Upper lobe of right lung (tissue), 1 donor: ENCODE results near the gene HOXC11. TPM values are rescaled to one million over a fixed set of nuclear protein-coding genes. Genes with fewer than 3 reads are reported as not detected.
A peak's percentile ranks its signal among the peaks of the same experiment; 100 is the strongest.

Experiments used
- ATAC-seq: fragments of 200-7000 bp; cut with Tn5 transposase; one replicate; pipeline ENCODE4 v1.9.1; 2020; ENCODE audit warnings: mild to moderate bottlenecking, moderate library complexity
- DNase-seq: peaks from one replicate; pipeline ENCODE4 v3.0.0-alpha.2; 2020
- H3K27ac ChIP-seq: fragments of 200-600 bp; one replicate; pipeline ENCODE4 v1.8.0; 2022
- H3K27me3 ChIP-seq: fragments of 200-600 bp; one replicate; pipeline ENCODE4 v1.8.0; 2022; ENCODE audit warnings: mild to moderate bottlenecking
- H3K36me3 ChIP-seq: fragments of 200-600 bp; one replicate; pipeline ENCODE4 v1.8.0; 2022
- H3K4me1 ChIP-seq: fragments of 200-600 bp; one replicate; pipeline ENCODE4 v1.8.0; 2022
- H3K4me3 ChIP-seq: fragments of 200-600 bp; one replicate; pipeline ENCODE4 v1.8.0; 2022; ENCODE audit warnings: mild to moderate bottlenecking
- H3K9me3 ChIP-seq: fragments of 200-600 bp; one replicate; pipeline ENCODE4 v1.8.0; 2022
- intact Hi-C: fragments of 100-400 bp; cut with DNase I; formaldehyde crosslinking; loops from one replicate; pipeline ENCODE4 v1.11.0; 2022
- total RNA-seq: library from RNA; stranded (reverse); fragmentation: NEBNext Ultra II Directional; extraction: Animal tissue kit (Norgen Biotek cat#: 25700); gene quantifications from one replicate; pipeline ENCODE4 v1.2.1, GENCODE V29; 2021
- TF ChIP-seq, protein P1 (sequence below): fragments of 200-600 bp; IDR thresholded peaks from one replicate; pipeline ENCODE4 v1.8.0; 2022; ENCODE audit warnings: antibody characterized with exemption
- donor health status: DM: no; HTN: yes; CAD: no; lungs with severe emphysema.

HOXC11 gene
- total RNA-seq, 1 donor from 2014 or later: not detected

DNA sequence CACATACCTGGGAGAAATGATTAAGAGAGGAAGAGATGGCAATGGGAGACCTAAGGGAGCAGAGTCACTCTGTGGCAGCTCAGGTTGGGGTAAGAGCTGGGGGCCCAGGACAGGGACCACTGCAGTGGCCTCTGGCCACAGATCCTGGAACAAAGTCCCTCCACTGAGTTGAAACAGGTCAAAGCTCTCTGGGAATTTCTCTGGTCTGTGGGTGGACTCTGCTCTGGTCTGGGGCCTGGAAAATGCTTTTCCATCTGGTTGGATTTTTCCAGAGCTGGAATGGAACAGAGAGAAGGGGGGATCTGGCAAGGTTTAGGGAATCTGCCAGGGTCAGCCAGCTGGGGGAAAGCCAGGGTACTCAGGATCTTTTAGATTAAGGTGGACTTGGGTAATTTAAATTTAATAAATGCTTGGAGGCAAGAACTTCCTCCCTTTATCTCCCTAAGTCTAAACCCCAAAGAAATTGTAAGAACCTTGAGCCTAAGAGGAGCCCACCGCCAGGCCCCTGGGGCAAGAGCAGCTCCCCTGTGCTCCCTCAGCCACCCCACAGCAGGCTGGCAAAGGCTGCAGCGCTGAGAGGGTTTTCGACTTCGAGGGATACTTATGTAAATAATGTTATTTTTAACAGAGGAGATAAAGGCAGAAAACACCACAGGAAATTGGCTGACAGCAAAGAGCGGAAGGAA lies 15.8 kb downstream of the HOXC11 start:
- intact Hi-C loops: no loop called here
- ATAC-seq: no peak
- Histone ChIP-seq H3K4me3 (no peak overlapping the region), H3K36me3 (no peaks in the 10 kb centered on the region), H3K27me3 (peaks cover 100% of the 10 kb centered on the region), H3K9me3 (no peaks in the 10 kb centered on the region), H3K4me1 (peaks cover 15% of the 10 kb centered on the region), H3K27ac (no peak overlapping the region)
- TF ChIP-seq, protein P1, sequence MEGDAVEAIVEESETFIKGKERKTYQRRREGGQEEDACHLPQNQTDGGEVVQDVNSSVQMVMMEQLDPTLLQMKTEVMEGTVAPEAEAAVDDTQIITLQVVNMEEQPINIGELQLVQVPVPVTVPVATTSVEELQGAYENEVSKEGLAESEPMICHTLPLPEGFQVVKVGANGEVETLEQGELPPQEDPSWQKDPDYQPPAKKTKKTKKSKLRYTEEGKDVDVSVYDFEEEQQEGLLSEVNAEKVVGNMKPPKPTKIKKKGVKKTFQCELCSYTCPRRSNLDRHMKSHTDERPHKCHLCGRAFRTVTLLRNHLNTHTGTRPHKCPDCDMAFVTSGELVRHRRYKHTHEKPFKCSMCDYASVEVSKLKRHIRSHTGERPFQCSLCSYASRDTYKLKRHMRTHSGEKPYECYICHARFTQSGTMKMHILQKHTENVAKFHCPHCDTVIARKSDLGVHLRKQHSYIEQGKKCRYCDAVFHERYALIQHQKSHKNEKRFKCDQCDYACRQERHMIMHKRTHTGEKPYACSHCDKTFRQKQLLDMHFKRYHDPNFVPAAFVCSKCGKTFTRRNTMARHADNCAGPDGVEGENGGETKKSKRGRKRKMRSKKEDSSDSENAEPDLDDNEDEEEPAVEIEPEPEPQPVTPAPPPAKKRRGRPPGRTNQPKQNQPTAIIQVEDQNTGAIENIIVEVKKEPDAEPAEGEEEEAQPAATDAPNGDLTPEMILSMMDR: no peak
- DNase-seq: peak; percentile 51

DNA sequence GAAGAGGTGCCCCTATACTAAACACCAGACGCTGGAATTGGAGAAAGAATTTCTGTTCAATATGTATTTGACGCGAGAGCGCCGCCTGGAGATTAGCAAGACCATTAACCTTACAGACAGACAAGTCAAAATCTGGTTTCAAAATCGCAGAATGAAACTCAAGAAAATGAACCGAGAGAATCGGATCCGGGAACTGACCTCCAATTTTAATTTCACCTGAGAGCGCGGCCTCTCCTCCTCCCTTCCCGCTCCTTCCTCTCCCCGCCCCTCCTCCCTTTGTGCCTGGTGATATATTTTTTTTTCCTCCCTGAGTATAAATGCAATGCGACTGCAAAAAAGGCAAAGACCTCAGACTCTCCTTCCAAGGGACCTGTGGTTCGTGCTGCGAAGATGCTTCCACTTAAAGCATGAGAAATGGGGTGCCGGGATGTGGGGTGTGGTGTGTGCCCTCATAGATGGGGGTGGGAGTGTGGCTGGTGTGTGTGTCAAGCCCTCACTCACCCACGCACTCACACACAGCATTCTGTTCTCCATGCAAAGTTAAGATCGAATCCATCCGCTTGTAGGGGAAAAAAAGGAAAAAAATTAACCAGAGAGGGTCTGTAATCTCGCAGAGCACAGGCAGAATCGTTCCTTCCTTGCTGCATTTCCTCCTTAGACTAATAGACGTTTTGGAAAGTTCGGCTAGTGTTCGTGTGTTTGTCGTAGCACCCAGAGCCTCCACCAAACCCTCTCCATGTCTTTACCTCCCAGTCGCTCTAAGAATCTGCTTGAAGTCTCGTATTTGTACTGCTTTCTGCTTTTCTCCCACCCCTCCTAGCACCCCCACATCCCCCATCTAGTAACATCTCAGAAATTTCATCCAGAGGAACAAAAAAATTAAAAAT lies 16.5 kb downstream of the HOXC11 start:
- peaks cover 100% of the 10 kb centered on the region for H3K27me3 ChIP-seq
- H3K9me3 ChIP-seq: no peaks in the 10 kb centered on the region
- H3K36me3 ChIP-seq: no peaks in the 10 kb centered on the region
- DNase-seq (no peak), ATAC-seq (no peak)
- intact Hi-C loops: no loop called here
- peaks cover 20% of the 10 kb centered on the region for H3K4me1 ChIP-seq
- TF ChIP-seq, protein P1: peak; percentile 38
- no peak overlapping the region for H3K27ac ChIP-seq
- H3K4me3 ChIP-seq: no peak overlapping the region

- Histone ChIP-seq H3K27ac (no peak overlapping the region), H3K4me3 (no peak overlapping the region), H3K9me3 (no peaks in the 10 kb centered on the region), H3K4me1 (peaks cover 30% of the 10 kb centered on the region), H3K36me3 (no peaks in the 10 kb centered on the region), H3K27me3 (peaks cover 100% of the 10 kb centered on the region)
- intact Hi-C loops: no loop called here
- TF ChIP-seq, protein P1: no peak
- DNase-seq: no peak
- no peak for ATAC-seq
These were observed 17.6 kb downstream of the HOXC11 start for GRCh38 chr12:53990311-53991076.

DNA sequence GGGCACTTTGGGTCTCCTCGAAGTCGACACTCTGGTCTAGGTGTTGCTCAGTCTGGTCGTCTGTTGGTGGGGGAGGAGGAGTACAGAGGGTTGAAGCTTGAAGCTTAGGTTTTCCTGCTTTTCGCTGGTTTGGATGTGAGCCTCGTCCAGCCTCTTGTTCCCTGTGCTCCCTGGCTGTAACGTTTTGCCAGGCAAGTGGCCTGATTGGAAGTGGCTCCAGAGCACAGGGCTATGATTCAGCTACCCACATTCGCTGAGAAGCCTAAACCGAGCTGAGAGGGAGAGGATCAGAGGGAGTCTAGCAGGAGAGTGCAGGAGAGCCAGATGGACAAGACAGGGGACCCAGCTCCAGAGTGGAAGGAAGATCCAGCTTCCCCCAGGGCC lies 18.1 kb downstream of the HOXC11 start:
- no peak for DNase-seq
- TF ChIP-seq, protein P1: no peak
- no peak overlapping the region for H3K27ac ChIP-seq
- H3K36me3 ChIP-seq: no peaks in the 10 kb centered on the region
- intact Hi-C loops: no loop called here
- H3K9me3 ChIP-seq: no peaks in the 10 kb centered on the region
- H3K4me3 ChIP-seq: no peak overlapping the region
- H3K4me1 ChIP-seq: peaks cover 29% of the 10 kb centered on the region
- no peak for ATAC-seq
- H3K27me3 ChIP-seq: peaks cover 100% of the 10 kb centered on the region

DNA sequence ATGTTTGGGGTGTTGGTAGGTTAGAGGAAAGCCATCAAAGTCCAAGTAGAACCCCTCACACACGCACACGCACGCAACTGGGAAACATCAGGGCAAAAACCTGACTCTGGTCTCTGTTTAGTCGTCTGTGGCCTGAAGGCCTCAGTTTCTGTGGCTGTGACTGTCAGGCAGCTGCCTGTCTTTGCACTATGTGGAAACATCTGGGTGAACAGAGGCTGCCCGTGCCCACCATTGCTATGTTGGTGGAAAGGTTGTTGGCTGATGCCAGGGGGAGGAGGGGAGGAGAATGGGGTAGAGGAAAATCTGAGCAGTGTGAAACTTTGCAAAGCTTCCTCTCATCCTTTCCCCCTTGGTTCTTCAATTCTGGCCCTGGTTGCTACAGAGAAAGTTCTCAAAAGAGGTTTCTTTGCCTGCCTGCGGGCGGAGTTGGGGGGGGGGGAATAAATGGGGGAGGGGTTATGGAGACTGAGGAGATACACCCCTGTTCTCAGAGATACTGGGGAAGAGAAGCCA lies 19.5 kb downstream of the HOXC11 start:
- no peak for DNase-seq
- TF ChIP-seq, protein P1: no peak
- no peaks in the 10 kb centered on the region for H3K36me3 ChIP-seq
- ATAC-seq: no peak
- H3K4me1 ChIP-seq: peaks cover 28% of the 10 kb centered on the region
- no peak overlapping the region for H3K4me3 ChIP-seq
- no peaks in the 10 kb centered on the region for H3K9me3 ChIP-seq
- H3K27ac ChIP-seq: no peak overlapping the region
- intact Hi-C loops: no loop called here
- peaks cover 100% of the 10 kb centered on the region for H3K27me3 ChIP-seq
